GM23248 (cell line): ENCODE results near the gene RNF31. TPM values are rescaled to one million over a fixed set of nuclear protein-coding genes. Genes with fewer than 3 reads are reported as not detected.

Experiments
- DNase-seq: peaks from one replicate; pipeline ENCODE4 v3.0.0-alpha.2; 2015
- H2AFZ ChIP-seq: fragments of 200-600 bp; sonication (generic); 2 replicates; pipeline ENCODE4 v1.6.1; 2016; ENCODE audit warnings: antibody characterized with exemption
- H3F3A ChIP-seq: fragments of 200-600 bp; sonication (generic); 2 replicates; pipeline ENCODE4 v1.6.1; 2016; ENCODE audit warnings: mild to moderate bottlenecking, antibody characterized with exemption, mixed run types; ENCODE audit not compliant: insufficient read depth
- H3K27ac ChIP-seq: fragments of 200-600 bp; sonication (generic); 2 replicates; pipeline ENCODE4 v1.5.1; 2016; ENCODE audit warnings: mild to moderate bottlenecking
- H3K27me3 ChIP-seq: fragments of 200-600 bp; sonication (generic); replicated peaks from 2 replicates; pipeline ENCODE4 v1.6.1; 2016; ENCODE audit warnings: mild to moderate bottlenecking; ENCODE audit not compliant: insufficient read depth
- H3K36me3 ChIP-seq: fragments of 200-600 bp; sonication (generic); 2 replicates; pipeline ENCODE4 v1.6.1; 2016; ENCODE audit warnings: low read depth, mild to moderate bottlenecking
- H3K4me1 ChIP-seq: fragments of 200-600 bp; sonication (generic); 2 replicates; pipeline ENCODE4 v1.6.1; 2016; ENCODE audit warnings: mild to moderate bottlenecking; ENCODE audit not compliant: insufficient read depth
- H3K4me2 ChIP-seq: fragments of 200-600 bp; sonication (generic); one replicate; pipeline ENCODE4 v1.6.1; 2016; ENCODE audit warnings: mild to moderate bottlenecking; ENCODE audit not compliant: unreplicated experiment
- H3K4me3 ChIP-seq: fragments of 200-600 bp; sonication (generic); 2 replicates; pipeline ENCODE4 v1.5.1; 2016; ENCODE audit warnings: mild to moderate bottlenecking
- H3K79me2 ChIP-seq: fragments of 200-600 bp; sonication (generic); 2 replicates; pipeline ENCODE4 v1.6.1; 2016; ENCODE audit warnings: mild to moderate bottlenecking; ENCODE audit not compliant: insufficient read depth
- H3K9ac ChIP-seq: fragments of 200-600 bp; sonication (generic); 2 replicates; pipeline ENCODE4 v1.6.1; 2016; ENCODE audit warnings: mild to moderate bottlenecking
- H3K9me2 ChIP-seq: fragments of 200-600 bp; sonication (generic); 2 replicates; pipeline ENCODE4 v1.6.1; 2016; ENCODE audit warnings: mixed run types, mild to moderate bottlenecking, moderate library complexity; ENCODE audit not compliant: insufficient read depth
- H3K9me3 ChIP-seq: fragments of 200-600 bp; sonication (generic); one replicate; pipeline ENCODE4 v1.6.1; 2017; ENCODE audit warnings: low read depth
- H4K20me1 ChIP-seq: fragments of 200-600 bp; sonication (generic); 2 replicates; pipeline ENCODE4 v1.6.0; 2016; ENCODE audit not compliant: insufficient read depth
- EZH2 ChIP-seq: fragments of 200-600 bp; sonication (generic); IDR thresholded peaks from 2 replicates; pipeline ENCODE4 v1.6.1; 2018; ENCODE audit warnings: antibody characterized with exemption, mild to moderate bottlenecking; ENCODE audit not compliant: insufficient read depth, poor library complexity, severe bottlenecking
- EZH2phosphoT487 ChIP-seq: fragments of 200-600 bp; sonication (generic); IDR thresholded peaks from 2 replicates; pipeline ENCODE4 v1.6.1; 2018; ENCODE audit warnings: antibody characterized with exemption, moderate library complexity, mild to moderate bottlenecking, low read depth; ENCODE audit not compliant: insufficient read depth
- whole genome bisulfite sequencing, 2 experiments: methylation state at CpG; one replicate each; pipeline ENCODE4 v1.1.6; 2015 to 2017; ENCODE audit warnings: low lambda C conversion rate in 2 of 2, low coverage in 1 of 2; ENCODE audit errors: missing lambda C conversion rate in 2 of 2; 5-methylcytosine and 5-hydroxymethylcytosine counted together
- in situ Hi-C: fragments of 300-500 bp; cut with MboI; formaldehyde crosslinking; loops from 2 replicates; pipeline ENCODE4 v1.15.0; 2020
- polyA plus RNA-seq: library from polyadenylated mRNA; unstranded; fragments of >200 nt; fragmentation: Nextera tagmentation; extraction: Ambion mirVana; gene quantifications from 2 replicates; pipeline ENCODE4 v1.2.1, GENCODE V29; 2016
- total RNA-seq: library from RNA; depleted of rRNA; stranded (reverse); fragments of >200 nt; shearing (Covaris generic); gene quantifications from 2 replicates; pipeline ENCODE4 v1.2.3, GENCODE V29; 2014

RNF31 gene
- total and polyA plus RNA-seq, 2 experiments from 2014 or later, result 29.4 to 40.3 TPM

GRCh38 chr14:24145690-24146452 is 1.4 kb upstream of the RNF31 start:
- peaks cover 55% of the 10 kb centered on the region for H3K79me2 ChIP-seq

GRCh38 chr14:24146453-24146977 is 783 bp upstream of the RNF31 start, which contains the start of gene PSME2:
Gene PSME2 (minus strand): TSS chr14:24146610. CDS start chr14:24146581, 29 bp downstream.
- Histone ChIP-seq H3K79me2 (peaks cover 55% of the 10 kb centered on the region), H2AFZ (peak within 1 kb of the TSS; percentile 66), H3K4me1 (peaks cover 37% of the 10 kb centered on the region), H3K4me2 (peak within 1 kb of the TSS; percentile 85), H3K9me2 (no peaks in the 10 kb centered on the region), H3K9ac (peak within 1 kb of the TSS; percentile 80), H3K27me3 (no peaks in the 10 kb centered on the region), H3K9me3 (no peaks in the 10 kb centered on the region), H3K36me3 (peaks cover 8% of the 10 kb centered on the region; the same call in 1 of the 2 replicates), H3K4me3 (peak within 1 kb of the TSS; percentile 84), H3K27ac (peak within 1 kb of the TSS; percentile 79), H3F3A (peaks cover 41% of the 10 kb centered on the region), H4K20me1 (no peaks in the 10 kb centered on the region)
- in situ Hi-C loops, result no loop called here
- TF ChIP-seq EZH2, result no peak
- TF ChIP-seq EZH2phosphoT487, result no peak
- 0 to 1% methylated on average over 7 to 25 of the region's 25 CpGs for WGBS, 2 experiments
- peak; percentile 95 for DNase-seq

More at GRCh38 chr14:24145690-24146452, 1.4 kb upstream of the RNF31 start:
- TF ChIP-seq EZH2phosphoT487, result no peak
- no peak for TF ChIP-seq EZH2
- Histone ChIP-seq H3K9me2 (no peaks in the 10 kb centered on the region), H3K4me2 (peak overlapping the region; percentile 83), H2AFZ (peak overlapping the region; percentile 66), H3K9me3 (no peaks in the 10 kb centered on the region), H3F3A (peaks cover 41% of the 10 kb centered on the region), H3K4me3 (peak overlapping the region; percentile 84), H3K27ac (peak overlapping the region; percentile 79), H3K4me1 (peaks cover 37% of the 10 kb centered on the region), H3K36me3 (peaks cover 8% of the 10 kb centered on the region; the same call in 1 of the 2 replicates), H4K20me1 (no peaks in the 10 kb centered on the region), H3K27me3 (no peaks in the 10 kb centered on the region), H3K9ac (peak overlapping the region; percentile 80)
- in situ Hi-C loops, result no loop called here
- WGBS, 2 experiments, result 15 to 17% methylated on average over 9 of the region's 9 CpGs
- peak; percentile 80 for DNase-seq

GRCh38 chr14:24147761-24148428 is 597 bp downstream of the RNF31 start:
- in situ Hi-C loops, result no loop called here
- H3K4me2 ChIP-seq, result peak overlapping the region; percentile 85
- no peak for TF ChIP-seq EZH2
- TF ChIP-seq EZH2phosphoT487, result no peak
- peak; percentile 36 for DNase-seq
- no peaks in the 10 kb centered on the region for H3K9me3 ChIP-seq
- H3K36me3 ChIP-seq, result peaks cover 14% of the 10 kb centered on the region
- H3K9me2 ChIP-seq, result no peaks in the 10 kb centered on the region
- peak overlapping the region; percentile 80 for H3K9ac ChIP-seq
- H3K4me3 ChIP-seq, result peak overlapping the region; percentile 84
- H3K27ac ChIP-seq, result peak overlapping the region; percentile 10
- H3K79me2 ChIP-seq, result peaks cover 55% of the 10 kb centered on the region
- WGBS, 2 experiments, result 5 to 6% methylated on average over 29 of the region's 29 CpGs
- peaks cover 31% of the 10 kb centered on the region for H3K4me1 ChIP-seq
- peak overlapping the region; percentile 66 for H2AFZ ChIP-seq
- peaks cover 31% of the 10 kb centered on the region for H3F3A ChIP-seq
- no peaks in the 10 kb centered on the region for H3K27me3 ChIP-seq
- H4K20me1 ChIP-seq, result no peaks in the 10 kb centered on the region

- 94 to 100% methylated on average over 3 of the region's 3 CpGs for WGBS, 2 experiments
- Histone ChIP-seq H3K79me2 (peaks cover 48% of the 10 kb centered on the region), H3K4me1 (peaks cover 18% of the 10 kb centered on the region), H3K4me3 (no peak overlapping the region), H3K27me3 (no peaks in the 10 kb centered on the region), H3K9me3 (no peaks in the 10 kb centered on the region), H3K9ac (0 out of 2 replicates have a peak overlapping the region, but pooled peaks have one; percentile 80), H3K27ac (no peak overlapping the region), H3K4me2 (no peak overlapping the region), H2AFZ (no peak overlapping the region), H4K20me1 (no peaks in the 10 kb centered on the region), H3K36me3 (peaks cover 19% of the 10 kb centered on the region), H3F3A (peaks cover 17% of the 10 kb centered on the region), H3K9me2 (no peaks in the 10 kb centered on the region)
- in situ Hi-C loops, result no loop called here
- no peak for TF ChIP-seq EZH2
- TF ChIP-seq EZH2phosphoT487, result no peak
- no peak for DNase-seq
Measured at GRCh38 chr14:24149302-24149969, 2.1 kb downstream of the RNF31 start.
